Endothelial cell of umbilical vein (primary cell): ENCODE results near the gene YTHDF2.

Source experiments
- EZH2 ChIP-seq: IDR thresholded peaks from 2 replicates; pipeline ENCODE4 v1.6.1; 2012; ENCODE audit warnings: borderline replicate concordance, low read depth, mild to moderate bottlenecking, moderate library complexity, low read length, inconsistent platforms; ENCODE audit not compliant: severe bottlenecking
- POLR2A ChIP-seq: IDR thresholded peaks from 2 replicates; pipeline ENCODE4 v1.6.1; 2012; ENCODE audit warnings: low read depth, mild to moderate bottlenecking, control low read depth, low read length
- POLR2AphosphoS5 ChIP-seq: IDR thresholded peaks from 2 replicates; pipeline ENCODE4 v1.6.1; 2012; ENCODE audit warnings: low read depth, mild to moderate bottlenecking, control low read depth, low read length, moderate library complexity; ENCODE audit not compliant: insufficient read depth
- TF ChIP-seq, protein P1 (sequence below), 2 donors: IDR thresholded peaks; 1 replicate in 1 of 2; 2 replicates in 1 of 2; pipeline ENCODE4 v1.5.1; 2011; ENCODE audit warnings: low read length in 2 of 2, mild to moderate bottlenecking in 2 of 2, moderate library complexity in 2 of 2, control low read depth in 1 of 2, inconsistent platforms in 1 of 2, low read depth in 1 of 2; ENCODE audit not compliant: insufficient read depth in 1 of 2; ENCODE audit errors: extremely low read depth in 1 of 2

DNA sequence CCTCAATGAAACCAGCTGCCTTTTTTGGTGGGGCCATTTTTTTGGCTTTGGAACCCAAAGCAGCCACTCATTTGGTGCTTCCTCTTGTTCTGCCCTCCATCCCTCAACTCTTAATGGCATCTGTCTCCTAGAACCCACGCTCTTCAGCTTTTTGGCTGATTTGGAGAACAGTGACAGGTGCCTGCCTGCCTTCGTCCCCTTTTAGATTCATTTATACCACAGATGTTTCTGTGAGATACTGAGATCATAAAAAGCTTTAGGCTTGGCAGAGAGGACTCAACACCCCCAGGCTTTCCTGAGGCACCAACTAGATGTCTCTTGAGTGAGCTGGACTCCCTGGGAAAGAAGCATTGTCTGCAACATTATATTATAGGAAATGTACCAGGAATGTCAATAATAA is 20.4 kb upstream of the YTHDF2 start:
- TF ChIP-seq, protein P1, sequence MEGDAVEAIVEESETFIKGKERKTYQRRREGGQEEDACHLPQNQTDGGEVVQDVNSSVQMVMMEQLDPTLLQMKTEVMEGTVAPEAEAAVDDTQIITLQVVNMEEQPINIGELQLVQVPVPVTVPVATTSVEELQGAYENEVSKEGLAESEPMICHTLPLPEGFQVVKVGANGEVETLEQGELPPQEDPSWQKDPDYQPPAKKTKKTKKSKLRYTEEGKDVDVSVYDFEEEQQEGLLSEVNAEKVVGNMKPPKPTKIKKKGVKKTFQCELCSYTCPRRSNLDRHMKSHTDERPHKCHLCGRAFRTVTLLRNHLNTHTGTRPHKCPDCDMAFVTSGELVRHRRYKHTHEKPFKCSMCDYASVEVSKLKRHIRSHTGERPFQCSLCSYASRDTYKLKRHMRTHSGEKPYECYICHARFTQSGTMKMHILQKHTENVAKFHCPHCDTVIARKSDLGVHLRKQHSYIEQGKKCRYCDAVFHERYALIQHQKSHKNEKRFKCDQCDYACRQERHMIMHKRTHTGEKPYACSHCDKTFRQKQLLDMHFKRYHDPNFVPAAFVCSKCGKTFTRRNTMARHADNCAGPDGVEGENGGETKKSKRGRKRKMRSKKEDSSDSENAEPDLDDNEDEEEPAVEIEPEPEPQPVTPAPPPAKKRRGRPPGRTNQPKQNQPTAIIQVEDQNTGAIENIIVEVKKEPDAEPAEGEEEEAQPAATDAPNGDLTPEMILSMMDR (IDR thresholded peaks at IDR 0.05; ENCODE audit: extremely low read depth in 1 of 2, insufficient read depth in 1 of 2, low read depth in 1 of 2, low read length in 2 of 2) = no peak
- TF ChIP-seq POLR2AphosphoS5 (no peak), POLR2A (no peak), EZH2 (no peak)
